GM06990 (cell line): Measurements from ENCODE around the gene ZNF334.

Experiments
- DNase-seq: peaks from one replicate; pipeline ENCODE4 v3.0.0-alpha.2; 2011; ENCODE audit not compliant: insufficient read length; ENCODE audit errors: extremely low read depth
- H3K27me3 ChIP-seq: replicated peaks from 2 replicates; pipeline ENCODE4 v1.6.0; 2011; ENCODE audit warnings: low read length; ENCODE audit not compliant: control insufficient read depth, insufficient read depth
- H3K36me3 ChIP-seq: 2 replicates; pipeline ENCODE4 v1.5.1; 2011; ENCODE audit warnings: low read length; ENCODE audit not compliant: control insufficient read depth, insufficient read depth
- H3K4me3 ChIP-seq: replicated peaks from 2 replicates; pipeline ENCODE4 v1.5.1; 2011; ENCODE audit warnings: low read depth, mild to moderate bottlenecking, control low read depth, low read length
- TF ChIP-seq, protein P1 (sequence below): IDR thresholded peaks from 2 replicates; pipeline ENCODE4 v1.5.1; 2011; ENCODE audit warnings: low read length, control low read depth, mild to moderate bottlenecking, inconsistent platforms; ENCODE audit not compliant: insufficient read depth, poor library complexity, severe bottlenecking

ZNF334 gene

GRCh38 chr20:46552460-46553420 is 39.4 kb upstream of the ZNF334 start:
- TF ChIP-seq, protein P1, sequence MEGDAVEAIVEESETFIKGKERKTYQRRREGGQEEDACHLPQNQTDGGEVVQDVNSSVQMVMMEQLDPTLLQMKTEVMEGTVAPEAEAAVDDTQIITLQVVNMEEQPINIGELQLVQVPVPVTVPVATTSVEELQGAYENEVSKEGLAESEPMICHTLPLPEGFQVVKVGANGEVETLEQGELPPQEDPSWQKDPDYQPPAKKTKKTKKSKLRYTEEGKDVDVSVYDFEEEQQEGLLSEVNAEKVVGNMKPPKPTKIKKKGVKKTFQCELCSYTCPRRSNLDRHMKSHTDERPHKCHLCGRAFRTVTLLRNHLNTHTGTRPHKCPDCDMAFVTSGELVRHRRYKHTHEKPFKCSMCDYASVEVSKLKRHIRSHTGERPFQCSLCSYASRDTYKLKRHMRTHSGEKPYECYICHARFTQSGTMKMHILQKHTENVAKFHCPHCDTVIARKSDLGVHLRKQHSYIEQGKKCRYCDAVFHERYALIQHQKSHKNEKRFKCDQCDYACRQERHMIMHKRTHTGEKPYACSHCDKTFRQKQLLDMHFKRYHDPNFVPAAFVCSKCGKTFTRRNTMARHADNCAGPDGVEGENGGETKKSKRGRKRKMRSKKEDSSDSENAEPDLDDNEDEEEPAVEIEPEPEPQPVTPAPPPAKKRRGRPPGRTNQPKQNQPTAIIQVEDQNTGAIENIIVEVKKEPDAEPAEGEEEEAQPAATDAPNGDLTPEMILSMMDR = no peak
- no peaks in the 10 kb centered on the region for H3K36me3 ChIP-seq
- no peaks in the 10 kb centered on the region for H3K27me3 ChIP-seq
- DNase-seq = peak; percentile 71
- H3K4me3 ChIP-seq = peak overlapping the region; percentile 4

GRCh38 chr20:46551522-46552381 is 38.4 kb upstream of the ZNF334 start:
- Histone ChIP-seq H3K36me3 (no peaks in the 10 kb centered on the region), H3K4me3 (no peak overlapping the region), H3K27me3 (no peaks in the 10 kb centered on the region)
- TF ChIP-seq, protein P1 = no peak
- DNase-seq = peak; percentile 58

GRCh38 chr20:46550461-46550860 is 37.1 kb upstream of the ZNF334 start, which contains the start of gene OCSTAMP:
OCSTAMP (minus strand) TSS chr20:46550654; CDS start chr20:46550560, 94 bp downstream.
- Histone ChIP-seq H3K36me3 (no peaks in the 10 kb centered on the region), H3K4me3 (no peak within 1 kb of the TSS), H3K27me3 (no peaks in the 10 kb centered on the region)
- no peak for DNase-seq
- TF ChIP-seq, protein P1 = no peak

GRCh38 chr20:46549188-46549972 is 36.0 kb upstream of the ZNF334 start:
- TF ChIP-seq, protein P1 = peak; percentile 26
- Histone ChIP-seq H3K27me3 (no peaks in the 10 kb centered on the region), H3K36me3 (no peaks in the 10 kb centered on the region), H3K4me3 (no peak overlapping the region)
- no peak for DNase-seq

DNA sequence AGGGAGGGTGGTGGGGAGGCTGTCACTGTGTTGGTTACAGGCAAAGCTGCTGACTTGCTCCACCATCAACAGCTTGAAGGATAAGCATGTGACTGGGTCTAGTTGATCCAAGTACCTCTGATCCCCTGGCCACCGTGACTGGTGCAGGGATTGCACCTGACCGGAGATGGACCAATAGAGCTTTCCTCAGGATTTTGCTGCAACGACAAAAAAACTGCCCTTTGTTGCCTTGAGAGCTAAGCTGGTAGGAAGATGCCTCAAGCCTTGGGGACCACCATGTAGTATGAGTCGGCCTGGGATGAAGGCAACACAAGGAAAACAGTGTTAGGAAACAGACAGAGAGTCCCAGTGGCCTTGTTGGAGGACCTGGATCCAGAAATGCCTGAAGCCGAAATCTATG is 35.3 kb upstream of the ZNF334 start:
- no peak overlapping the region for H3K4me3 ChIP-seq
- TF ChIP-seq, protein P1 = no peak
- H3K27me3 ChIP-seq = no peaks in the 10 kb centered on the region
- no peak for DNase-seq
- no peaks in the 10 kb centered on the region for H3K36me3 ChIP-seq
